Activated CD4-positive, alpha-beta T cell treated with anti-CD3 and anti-CD28 coated beads for 36 hours (primary cell): ENCODE results near the gene GADL1. TPM values are rescaled to one million over a fixed set of nuclear protein-coding genes. Genes with fewer than 3 reads are reported as not detected.

Source experiments
- ATAC-seq: fragments of 200-7000 bp; cut with Tn5 transposase; one replicate; pipeline ENCODE4 v1.10.0; 2021; ENCODE audit warnings: mild to moderate bottlenecking, moderate library complexity
- CTCF ChIA-PET: fragments of 350-600 bp; sonication (Branson Sonifier 250); formaldehyde crosslinking; loops from one replicate; lab custom pipeline; 2021; ENCODE audit warnings: antibody characterized with exemption; lab: Charles Lee
- POLR2A ChIA-PET: fragments of 350-600 bp; sonication (Branson Sonifier 250); formaldehyde crosslinking; loops from one replicate; lab custom pipeline; 2021; ENCODE audit warnings: antibody characterized with exemption, inconsistent platforms; lab: Charles Lee
- DNase-seq: peaks from one replicate; pipeline ENCODE4 v3.0.0-alpha.2; 2020
- H3K27ac Mint-ChIP-seq: one replicate; pipeline ENCODE4 v1.8.0; 2021; ENCODE audit warnings: mixed read lengths
- H3K27me3 Mint-ChIP-seq: one replicate; pipeline ENCODE4 v1.8.0; 2021; ENCODE audit warnings: mixed read lengths
- H3K36me3 Mint-ChIP-seq: one replicate; pipeline ENCODE4 v1.8.0; 2021; ENCODE audit warnings: low read depth, mixed read lengths
- H3K4me1 Mint-ChIP-seq: one replicate; pipeline ENCODE4 v1.8.0; 2021; ENCODE audit warnings: mixed read lengths
- H3K4me3 Mint-ChIP-seq: one replicate; pipeline ENCODE4 v1.8.0; 2021; ENCODE audit warnings: mild to moderate bottlenecking, moderate library complexity, mixed read lengths
- H3K9me3 Mint-ChIP-seq: one replicate; pipeline ENCODE4 v1.8.0; 2021; ENCODE audit warnings: low read depth, mixed read lengths
- intact Hi-C, 2 experiments: fragments of 100-400 bp; cut with DNase I in 1 of 2; cut with micrococcal nuclease in 1 of 2; formaldehyde crosslinking; loops; one replicate each; pipeline versions ENCODE4 v1.14.2 to v1.15.1; 2022 to 2024; cut with DNase I, micrococcal nuclease
- total RNA-seq, 2 experiments: library from RNA; stranded (reverse); gene quantifications; one replicate each; pipeline ENCODE4 v1.2.3, GENCODE V29; 2021

The GADL1 gene
- total RNA-seq, 2 experiments from 2014 or later = not detected

DNA sequence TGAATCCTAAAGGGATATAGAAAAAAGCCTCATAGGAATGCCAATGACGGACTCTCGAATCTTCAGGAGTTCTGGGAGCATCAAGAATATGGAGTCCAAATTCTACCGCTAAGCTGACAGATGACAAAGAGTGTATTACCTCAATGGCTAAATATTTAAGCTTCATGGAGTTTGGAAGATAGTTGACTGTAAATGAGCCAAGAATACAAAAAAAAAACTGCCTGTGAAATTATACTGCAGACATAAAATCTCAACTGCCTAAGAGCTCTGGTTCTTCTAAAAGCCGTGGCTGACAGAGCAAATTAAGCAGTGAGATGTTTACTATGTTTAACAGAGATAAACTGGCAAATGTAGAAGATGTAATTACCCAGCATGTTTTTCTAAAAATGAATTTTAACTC lies 140.0 kb downstream of the GADL1 start:
- ChIA-PET CTCF (interaction anchor here (1.0 to 1.5 kb wide), 3 partner anchors 8 to 381 kb away, joined by 3 read pairs; no protein-coding TSS in a partner anchor), POLR2A (no interaction called here)
- Mint-ChIP-seq H3K36me3 (no peaks in the 10 kb centered on the region), H3K4me3 (no peak overlapping the region), H3K27ac (no peak overlapping the region), H3K9me3 (no peaks in the 10 kb centered on the region), H3K4me1 (peaks cover 30% of the 10 kb centered on the region), H3K27me3 (no peaks in the 10 kb centered on the region)
- intact Hi-C loops = loop anchor here in 1 of 2 experiments (5.0 to 10.0 kb wide), 2 partner anchors 557 to 740 kb away; no protein-coding TSS in a partner anchor
- ATAC-seq (no peak), DNase-seq (no peak)

DNA sequence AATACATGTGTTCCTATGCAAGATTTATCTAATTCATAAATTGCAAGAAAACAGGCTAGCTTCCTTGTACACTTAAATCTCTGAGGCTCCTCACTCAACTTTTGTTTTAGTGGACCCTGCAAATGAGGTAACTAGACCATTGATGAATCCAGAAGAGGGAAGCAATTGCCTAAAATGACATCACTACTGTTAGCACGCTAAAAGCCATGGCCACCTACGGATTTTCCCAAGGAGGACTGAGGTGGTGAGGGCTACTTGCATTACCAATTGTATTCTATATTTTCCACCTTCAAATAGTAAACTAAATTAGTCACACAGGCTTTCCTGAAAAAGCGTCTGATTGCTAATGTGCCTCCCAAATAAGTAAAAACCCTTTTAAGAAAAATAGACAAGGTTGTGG lies 140.7 kb downstream of the GADL1 start:
- POLR2A ChIA-PET = no interaction called here
- no peaks in the 10 kb centered on the region for H3K9me3 Mint-ChIP-seq
- DNase-seq (no peak), ATAC-seq (no peak)
- intact Hi-C loops = loop anchor here in 1 of 2 experiments (5.0 to 10.0 kb wide), 2 partner anchors 556 to 739 kb away; no protein-coding TSS in a partner anchor
- H3K4me1 Mint-ChIP-seq = peaks cover 36% of the 10 kb centered on the region
- H3K27me3 Mint-ChIP-seq = no peaks in the 10 kb centered on the region
- no peaks in the 10 kb centered on the region for H3K36me3 Mint-ChIP-seq
- H3K27ac Mint-ChIP-seq = no peak overlapping the region
- CTCF ChIA-PET = interaction anchor here (1.2 to 1.4 kb wide), 2 partner anchors 10 to 639 kb away, joined by 3 to 4 read pairs; no protein-coding TSS in a partner anchor
- H3K4me3 Mint-ChIP-seq = no peak overlapping the region

DNA sequence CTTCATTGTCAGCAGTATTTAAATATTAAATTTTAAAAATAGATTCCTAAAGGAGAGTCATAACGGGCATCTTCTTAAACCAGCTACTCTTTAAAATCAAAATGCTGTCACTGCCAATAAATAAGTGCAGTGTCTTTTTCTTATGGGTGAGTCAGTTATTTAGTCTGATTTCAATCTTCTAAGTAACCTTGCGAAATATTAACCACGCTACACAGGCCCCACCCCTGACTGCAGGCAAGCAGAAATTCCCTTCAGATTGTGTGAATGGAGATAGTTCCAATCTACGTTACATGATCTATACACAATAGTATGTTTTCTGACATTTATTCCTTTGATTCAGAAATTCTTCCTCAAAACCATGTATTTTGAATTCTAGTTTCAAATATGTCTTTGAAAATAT lies 141.5 kb downstream of the GADL1 start:
- ChIA-PET CTCF (interaction anchor here (1.0 to 3.5 kb wide), 5 partner anchors 9 to 711 kb away, joined by 3 to 22 read pairs (median 4); no protein-coding TSS in a partner anchor), POLR2A (no interaction called here)
- no peaks in the 10 kb centered on the region for H3K36me3 Mint-ChIP-seq
- no peak overlapping the region for H3K4me3 Mint-ChIP-seq
- peaks cover 42% of the 10 kb centered on the region for H3K4me1 Mint-ChIP-seq
- H3K27ac Mint-ChIP-seq = no peak overlapping the region
- H3K27me3 Mint-ChIP-seq = no peaks in the 10 kb centered on the region
- ATAC-seq (no peak), DNase-seq (peak; percentile 39)
- intact Hi-C loops = loop anchor here in 1 of 2 experiments (5.0 to 10.0 kb wide), 2 partner anchors 556 to 738 kb away; no protein-coding TSS in a partner anchor
- no peaks in the 10 kb centered on the region for H3K9me3 Mint-ChIP-seq

DNA sequence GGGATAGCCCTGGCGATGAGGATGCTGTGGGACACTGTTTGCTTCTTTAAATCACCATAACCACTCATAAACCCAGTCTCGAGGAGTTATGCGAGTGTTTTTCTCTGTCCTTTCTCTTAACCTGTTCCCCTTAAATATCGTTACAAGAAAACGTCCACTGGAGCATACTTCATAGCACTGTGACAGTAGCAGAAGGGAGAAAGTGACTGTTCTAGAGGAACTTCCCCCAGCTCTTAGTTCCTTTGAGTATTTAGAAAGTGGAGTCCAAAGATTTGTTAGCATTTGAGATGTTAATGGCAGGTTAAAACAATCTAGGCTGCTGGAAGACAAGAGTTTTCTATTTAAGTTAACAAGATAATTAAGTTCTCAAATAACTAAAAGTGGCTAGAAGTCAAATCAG lies 142.0 kb downstream of the GADL1 start:
- ChIA-PET POLR2A (no interaction called here), CTCF (interaction anchor here (0.6 to 3.5 kb wide), 9 partner anchors 8 to 710 kb away, joined by 3 to 22 read pairs (median 4); no protein-coding TSS in a partner anchor)
- no peak overlapping the region for H3K27ac Mint-ChIP-seq
- H3K36me3 Mint-ChIP-seq = no peaks in the 10 kb centered on the region
- no peak overlapping the region for H3K4me3 Mint-ChIP-seq
- H3K9me3 Mint-ChIP-seq = no peaks in the 10 kb centered on the region
- ATAC-seq = no peak
- intact Hi-C loops = loop anchor here in 1 of 2 experiments (5.0 to 10.0 kb wide), 2 partner anchors 555 to 738 kb away; no protein-coding TSS in a partner anchor
- peaks cover 47% of the 10 kb centered on the region for H3K4me1 Mint-ChIP-seq
- DNase-seq = no peak
- H3K27me3 Mint-ChIP-seq = no peaks in the 10 kb centered on the region

DNA sequence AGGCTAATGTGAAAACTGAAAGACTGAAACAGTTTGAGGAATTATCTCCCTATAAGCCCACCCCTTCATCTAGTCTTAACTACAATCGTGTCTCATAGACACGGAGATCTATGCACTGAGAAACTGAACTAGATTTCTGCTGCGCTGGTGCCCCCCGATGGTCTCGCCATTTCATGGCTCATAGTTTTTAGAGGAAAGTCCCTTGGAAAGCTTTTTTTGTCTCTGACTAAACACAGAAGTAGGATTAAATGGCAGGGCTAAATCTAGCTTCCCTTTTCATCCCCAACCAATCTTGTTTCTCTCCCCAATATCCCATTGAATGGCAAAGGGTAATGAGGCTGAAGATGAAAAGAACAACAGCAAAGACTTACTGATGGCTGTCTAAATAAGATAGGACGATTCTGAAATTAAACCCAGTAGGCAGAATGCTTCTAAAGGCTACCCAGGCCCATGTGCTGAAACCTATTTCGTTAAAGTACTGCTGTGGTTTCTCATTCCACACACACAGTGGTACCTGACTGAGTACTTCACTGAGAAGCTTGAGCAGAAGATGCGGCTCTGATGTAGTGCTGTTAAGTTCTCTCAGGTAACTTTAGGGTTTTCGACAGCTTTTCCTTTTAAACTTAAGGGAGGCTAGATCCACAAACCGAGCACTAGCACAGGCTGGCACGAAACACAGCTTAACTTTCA lies 142.7 kb downstream of the GADL1 start:
- Mint-ChIP-seq H3K9me3 (no peaks in the 10 kb centered on the region), H3K36me3 (no peaks in the 10 kb centered on the region), H3K4me1 (peaks cover 47% of the 10 kb centered on the region), H3K27me3 (no peaks in the 10 kb centered on the region), H3K4me3 (no peak overlapping the region), H3K27ac (peak overlapping the region; percentile 23)
- peak; percentile 84 for DNase-seq
- CTCF ChIA-PET = interaction anchor here (0.6 to 3.5 kb wide), 31 partner anchors 8 to 739 kb away, joined by 3 to 22 read pairs (median 4); no protein-coding TSS in a partner anchor
- POLR2A ChIA-PET = no interaction called here
- intact Hi-C loops = loop anchor here (1.0 to 10.0 kb wide), 6 partner anchors 552 to 739 kb away; no protein-coding TSS in a partner anchor
- ATAC-seq = peak; percentile 72

DNA sequence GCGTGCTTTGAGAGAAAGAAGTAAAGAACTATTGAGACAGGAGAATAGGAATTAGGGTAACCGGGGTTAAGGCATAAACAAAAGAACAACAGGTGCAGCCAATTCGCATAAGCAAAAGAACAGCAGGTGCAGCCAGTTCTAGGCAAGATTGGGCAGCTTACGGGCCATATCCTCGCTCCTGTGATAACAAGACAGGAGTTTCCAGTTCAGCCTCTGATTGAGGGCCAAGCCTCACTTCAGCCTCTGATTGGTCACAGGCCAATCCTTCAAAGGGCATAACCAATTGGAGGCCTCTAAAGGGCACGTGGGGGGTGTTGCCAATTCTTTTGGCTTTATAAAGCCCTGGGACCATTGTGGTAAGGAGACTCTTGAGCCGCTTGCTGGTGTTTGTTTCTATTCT lies 143.5 kb downstream of the GADL1 start:
- H3K4me3 Mint-ChIP-seq = no peak overlapping the region

DNA sequence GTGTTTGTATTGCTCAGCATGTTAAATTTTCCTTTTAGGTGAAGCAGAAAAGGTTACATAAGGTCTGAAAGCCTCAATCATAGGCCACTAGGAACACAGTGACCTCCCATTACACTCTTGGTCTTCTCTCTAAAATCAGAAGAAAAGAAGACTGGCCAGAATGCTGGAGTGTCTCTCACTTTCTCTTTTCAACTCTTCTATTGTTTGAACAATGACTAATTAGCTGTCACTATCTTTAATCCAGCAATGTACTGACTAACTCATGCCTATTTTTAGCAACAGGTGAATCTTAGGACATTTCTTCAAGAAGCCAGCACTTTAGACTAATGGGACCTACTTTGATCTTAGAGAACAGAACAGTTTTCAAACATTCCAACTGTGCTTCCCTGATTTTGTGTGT lies 145.2 kb downstream of the GADL1 start:
- Mint-ChIP-seq H3K4me3 (no peak overlapping the region), H3K4me1 (peaks cover 47% of the 10 kb centered on the region), H3K27ac (peak overlapping the region; percentile 16), H3K27me3 (no peaks in the 10 kb centered on the region), H3K36me3 (no peaks in the 10 kb centered on the region), H3K9me3 (no peaks in the 10 kb centered on the region)
- no peak for DNase-seq
- ChIA-PET POLR2A (no interaction called here), CTCF (interaction anchor here (1.4 to 1.5 kb wide), 2 partner anchors 12 to 735 kb away, joined by 3 read pairs; no protein-coding TSS in a partner anchor)
- ATAC-seq = peak; percentile 56
- intact Hi-C loops = loop anchor here (5.0 to 10.0 kb wide), 4 partner anchors 62 to 404 kb away; no protein-coding TSS in a partner anchor

More for the DNA sequence above, 143.5 kb downstream of the GADL1 start:
- DNase-seq = no peak
- ATAC-seq = peak; percentile 20
- CTCF ChIA-PET = interaction anchor here (0.6 to 3.5 kb wide), 16 partner anchors 8 to 737 kb away, joined by 3 to 22 read pairs (median 4); no protein-coding TSS in a partner anchor
- H3K4me1 Mint-ChIP-seq = peaks cover 47% of the 10 kb centered on the region
- H3K36me3 Mint-ChIP-seq = no peaks in the 10 kb centered on the region
- intact Hi-C loops = loop anchor here (1.0 to 10.0 kb wide), 6 partner anchors 552 to 738 kb away; no protein-coding TSS in a partner anchor
- no peak overlapping the region for H3K27ac Mint-ChIP-seq
- H3K27me3 Mint-ChIP-seq = no peaks in the 10 kb centered on the region
- no peaks in the 10 kb centered on the region for H3K9me3 Mint-ChIP-seq
- POLR2A ChIA-PET = no interaction called here

DNA sequence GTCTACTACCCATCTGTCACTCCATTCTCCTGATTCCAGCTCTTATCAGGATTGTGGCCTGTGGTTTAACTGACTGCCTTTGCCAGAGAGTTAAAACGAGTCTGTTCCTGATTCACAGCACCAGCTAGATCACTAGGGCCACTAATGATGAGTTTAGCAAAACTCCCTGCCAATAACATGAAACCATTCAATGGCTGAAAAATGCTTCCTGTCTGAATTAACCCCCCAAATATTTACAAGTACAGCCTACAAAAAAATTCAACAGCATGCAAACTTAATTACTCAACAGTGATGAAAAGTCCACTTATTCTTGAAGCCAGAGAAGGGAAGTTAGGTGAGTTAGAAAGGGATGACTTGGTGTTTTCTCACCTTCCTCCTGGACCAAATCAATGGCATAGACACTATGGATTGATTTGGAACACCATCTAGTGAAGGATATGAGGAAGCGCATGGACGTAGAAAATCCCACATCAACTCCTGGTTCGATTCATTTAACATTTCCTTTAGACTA lies 146.6 kb downstream of the GADL1 start:
- POLR2A ChIA-PET = interaction anchor here (0.6 kb wide), 1 partner anchor 1013 kb away, joined by 4 read pairs; no protein-coding TSS in a partner anchor
- peaks cover 60% of the 10 kb centered on the region for H3K4me1 Mint-ChIP-seq
- intact Hi-C loops = loop anchor here (5.0 to 10.0 kb wide), 4 partner anchors 61 to 403 kb away; no protein-coding TSS in a partner anchor

DNA sequence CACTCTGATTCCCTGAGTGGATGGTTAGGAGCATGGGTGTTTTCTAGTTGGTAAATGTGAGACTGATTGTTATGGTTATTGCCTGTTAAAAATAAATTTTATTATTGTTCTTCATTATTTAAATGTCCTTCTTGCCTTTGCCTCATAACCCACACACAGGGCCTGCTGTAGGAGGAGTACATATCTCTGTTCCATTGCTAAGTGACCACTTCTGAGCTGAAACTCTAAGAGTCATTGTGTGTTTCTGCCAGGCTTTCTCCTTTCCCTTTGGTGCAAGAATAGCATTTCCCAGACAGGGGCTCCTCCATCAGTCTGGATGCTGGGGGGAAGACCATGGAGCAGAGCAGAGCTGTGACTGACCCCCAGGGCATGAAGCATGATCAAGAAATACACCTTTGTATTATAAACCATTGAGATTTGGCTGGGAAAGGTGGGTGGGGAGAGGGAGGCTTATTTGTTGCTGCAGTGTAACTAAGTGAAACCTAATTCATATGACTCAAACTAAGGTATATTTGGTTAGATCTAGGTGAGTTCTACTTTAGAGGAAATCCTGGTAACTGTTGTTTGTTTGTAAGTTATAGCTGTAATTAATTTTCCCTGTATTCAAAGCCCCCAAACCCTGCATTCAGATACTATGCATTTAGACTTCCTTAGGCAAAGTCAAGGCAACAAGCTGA lies 150.7 kb downstream of the GADL1 start:
- Mint-ChIP-seq H3K27ac (peak overlapping the region; percentile 40), H3K4me1 (peaks cover 31% of the 10 kb centered on the region)

More for the DNA sequence above, 146.6 kb downstream of the GADL1 start:
- Mint-ChIP-seq H3K27me3 (no peaks in the 10 kb centered on the region), H3K36me3 (no peaks in the 10 kb centered on the region), H3K9me3 (no peaks in the 10 kb centered on the region), H3K4me3 (no peak overlapping the region), H3K27ac (no peak overlapping the region)
- no peak for DNase-seq
- ATAC-seq = no peak
- CTCF ChIA-PET = interaction anchor here (0.6 to 1.4 kb wide), 6 partner anchors 8 to 855 kb away, joined by 3 to 4 read pairs (median 3); no protein-coding TSS in a partner anchor

DNA sequence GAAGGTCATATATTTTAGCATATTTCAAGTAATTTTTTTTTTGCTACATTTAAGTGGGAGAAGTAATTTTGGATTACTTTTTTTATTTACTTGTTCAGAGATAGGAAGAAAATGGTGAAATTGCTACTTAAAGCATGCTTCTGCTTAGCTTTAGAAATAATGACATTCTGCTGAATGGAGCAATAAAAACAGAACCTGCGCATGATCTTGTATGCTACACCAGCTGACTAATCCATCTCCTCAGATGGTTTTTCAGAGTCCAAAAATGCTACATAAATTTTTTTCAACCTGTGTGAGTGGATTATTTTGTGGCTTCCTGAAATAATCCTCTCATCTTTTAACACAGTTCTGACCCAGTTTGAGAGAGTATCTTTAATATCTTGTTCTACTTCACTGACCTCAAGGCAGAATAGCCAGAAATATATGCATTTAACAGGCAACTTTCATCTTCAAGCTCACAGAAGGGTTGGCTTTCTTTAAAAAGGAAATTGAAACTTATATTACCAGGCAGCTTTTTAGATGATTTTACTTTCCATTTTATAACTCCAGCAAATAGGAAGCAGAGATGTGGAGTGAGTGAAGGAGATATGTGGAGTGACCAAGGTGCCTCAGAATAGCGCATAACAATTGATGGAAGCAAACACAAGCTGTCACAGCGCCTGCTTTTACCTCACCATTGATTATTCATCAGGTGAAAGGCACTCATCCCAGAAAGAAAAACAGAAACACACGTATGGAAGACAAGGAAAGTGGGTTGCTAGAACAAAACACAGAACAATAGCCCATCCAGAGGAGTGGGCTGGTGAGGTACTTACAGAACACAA lies 151.5 kb downstream of the GADL1 start:
- no peak for DNase-seq
- ATAC-seq = no peak
- Mint-ChIP-seq H3K4me1 (peaks cover 32% of the 10 kb centered on the region), H3K9me3 (no peaks in the 10 kb centered on the region), H3K36me3 (no peaks in the 10 kb centered on the region), H3K4me3 (no peak overlapping the region), H3K27me3 (no peaks in the 10 kb centered on the region), H3K27ac (peak overlapping the region; percentile 40)
- POLR2A ChIA-PET = no interaction called here
- intact Hi-C loops = loop anchor here in 1 of 2 experiments (10.0 kb wide), 1 partner anchor 398 kb away; no protein-coding TSS in a partner anchor
- CTCF ChIA-PET = interaction anchor here (0.6 to 1.5 kb wide), 4 partner anchors 9 to 753 kb away, joined by 3 to 8 read pairs (median 3); no protein-coding TSS in a partner anchor

More for the DNA sequence above, 150.7 kb downstream of the GADL1 start:
- no peaks in the 10 kb centered on the region for H3K27me3 Mint-ChIP-seq
- ChIA-PET CTCF (interaction anchor here (0.6 to 1.1 kb wide), 4 partner anchors 10 to 752 kb away, joined by 3 read pairs; no protein-coding TSS in a partner anchor), POLR2A (no interaction called here)
- no peak overlapping the region for H3K4me3 Mint-ChIP-seq
- no peak for DNase-seq
- no peaks in the 10 kb centered on the region for H3K36me3 Mint-ChIP-seq
- no peaks in the 10 kb centered on the region for H3K9me3 Mint-ChIP-seq
- intact Hi-C loops = loop anchor here in 1 of 2 experiments (10.0 kb wide), 1 partner anchor 399 kb away; no protein-coding TSS in a partner anchor
- peak; percentile 67 for ATAC-seq
